DMS 273 (cell line): ENCODE results near the gene ATAD2B.
"Not testable (repeated sequence)": the region's sequence is repeated elsewhere in the genome, so short reads cannot be mapped to it uniquely, and the experiment has no call there.

ENCODE experiments used
- DNase-seq: peaks from one replicate; lab custom pipeline; 2025; ENCODE audit not compliant: unreplicated experiment; lab: John Stamatoyannopoulos, UW

ATAD2B gene

DNA sequence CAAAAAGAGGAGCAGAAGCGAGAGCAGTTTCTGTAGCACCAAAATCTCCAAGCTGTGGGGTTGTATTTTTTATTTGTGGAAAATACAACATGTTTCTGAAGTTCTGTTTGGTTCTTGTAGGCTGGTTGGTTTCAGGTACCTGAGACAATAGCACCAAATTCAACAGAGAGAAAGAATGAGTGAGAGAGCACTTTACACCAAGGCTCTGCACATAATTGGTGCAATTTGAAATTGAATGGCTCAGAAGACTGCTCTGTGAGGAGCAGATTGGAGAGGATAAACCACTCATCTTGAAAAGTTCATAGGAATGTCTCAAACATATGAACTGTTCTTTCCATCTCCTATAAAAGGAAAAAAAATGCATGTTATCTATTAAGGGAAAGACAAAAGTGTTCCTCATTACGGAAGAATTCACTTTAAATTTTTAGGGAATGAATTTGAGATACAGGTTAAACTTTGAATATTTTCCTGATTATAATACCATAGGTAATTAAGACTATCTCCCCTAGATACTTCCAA, 175.1 kb downstream of the ATAD2B start:
- no peak for DNase-seq

DNA sequence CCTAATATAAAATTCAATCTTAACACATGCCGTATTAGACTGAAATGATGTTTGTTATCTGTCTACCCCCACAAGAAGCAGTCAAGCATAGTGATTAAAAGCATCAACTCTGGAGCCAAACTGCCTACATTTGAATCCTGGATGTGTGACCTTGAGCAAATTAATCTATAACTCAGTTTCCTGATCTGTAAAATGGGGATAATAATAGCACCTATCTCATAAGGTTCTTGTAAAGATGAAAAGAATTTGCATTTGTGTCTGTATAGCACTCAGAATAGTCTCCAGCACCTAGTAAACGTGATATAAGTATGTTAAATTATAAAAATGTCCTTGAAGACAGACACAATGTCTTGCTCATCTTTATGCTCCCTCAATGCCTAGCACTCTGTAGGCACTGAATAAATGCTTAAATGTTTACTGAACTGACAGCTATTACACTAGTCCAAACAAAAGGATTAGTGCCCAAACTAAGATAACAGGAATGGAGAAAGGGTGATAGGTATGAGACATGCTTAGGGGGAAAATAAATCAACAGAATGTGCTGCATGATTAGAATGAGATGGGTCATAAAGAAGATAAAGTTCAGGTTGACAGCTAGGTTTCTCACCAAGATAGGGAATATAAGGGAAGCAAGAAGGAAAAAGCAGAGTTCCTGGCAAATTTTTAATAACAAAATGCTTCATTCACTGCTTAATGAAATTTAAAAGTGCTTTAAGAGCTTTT, 180.6 kb downstream of the ATAD2B start:
- no peak for DNase-seq

DNA sequence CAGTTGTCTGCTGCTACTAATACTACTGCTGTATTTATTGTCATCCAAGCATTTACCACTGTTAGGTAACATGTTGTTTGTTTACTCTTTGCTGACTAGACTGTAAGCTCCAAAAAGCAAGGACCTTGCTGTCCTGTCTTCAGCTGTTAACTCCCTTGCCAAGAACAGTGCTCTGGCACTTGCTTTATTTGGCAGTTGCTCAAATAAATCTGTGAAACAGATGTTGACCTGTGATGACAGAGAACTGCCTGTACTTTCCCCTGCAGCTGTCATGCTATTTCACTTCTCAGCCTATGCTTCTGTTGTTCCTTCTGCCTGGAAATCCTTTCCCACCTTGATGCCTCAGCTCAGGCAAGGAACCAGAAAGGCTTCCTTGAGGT, 181.2 kb downstream of the ATAD2B start:
- peak; percentile 97 for DNase-seq

DNA sequence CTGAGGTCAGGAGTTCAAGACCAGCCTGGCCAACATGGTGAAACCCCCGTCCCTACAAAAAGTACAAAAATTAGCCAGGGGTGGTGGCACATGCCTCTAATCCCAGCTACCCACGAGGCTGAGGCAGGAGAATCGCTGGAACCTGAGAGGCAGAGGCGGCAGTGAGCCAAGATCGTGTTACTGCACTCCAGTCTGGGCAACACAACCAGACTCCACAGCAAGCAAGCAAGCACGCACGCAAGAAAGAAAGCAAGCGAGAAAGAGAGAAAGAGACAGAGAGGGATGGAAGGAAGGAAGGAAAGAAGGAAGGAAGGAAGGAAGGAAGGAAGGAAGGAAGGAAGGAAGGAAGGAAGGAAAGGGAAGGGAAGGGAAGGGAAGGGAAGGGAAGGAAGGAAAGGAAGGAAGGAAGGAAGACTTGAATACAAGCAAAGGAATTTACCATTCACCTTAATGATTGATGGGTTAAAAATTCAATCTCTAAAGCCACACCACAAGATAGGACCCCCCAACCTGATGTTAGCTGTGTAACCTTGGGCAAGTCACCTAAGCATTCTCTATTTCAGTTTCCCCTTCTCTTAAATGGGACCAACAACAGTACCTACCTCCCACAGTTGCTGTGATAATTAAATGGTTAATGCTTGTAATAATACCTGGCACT, 181.7 kb downstream of the ATAD2B start:
- peak; percentile 70 for DNase-seq

DNA sequence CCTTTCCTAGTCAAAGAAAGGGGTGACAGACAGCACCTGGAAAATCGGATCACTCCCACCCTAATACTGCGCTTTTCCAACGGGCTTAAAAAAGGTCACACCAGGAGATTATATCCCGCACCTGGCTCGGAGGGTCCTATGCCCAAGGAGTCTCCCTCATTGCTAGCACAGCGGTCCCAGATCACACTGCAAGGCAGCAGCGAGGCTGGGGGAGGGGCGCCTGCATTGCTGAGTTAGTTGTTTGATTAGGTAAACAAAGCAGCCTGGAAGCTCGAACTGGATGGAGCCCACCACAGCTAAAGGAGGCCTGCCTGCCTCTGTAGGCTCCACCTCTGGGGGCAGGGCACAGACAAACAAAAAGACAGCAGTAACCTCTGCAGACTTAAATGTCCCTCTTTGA, 190.1 kb downstream of the ATAD2B start:
- not testable (repeated sequence) for DNase-seq

DNA sequence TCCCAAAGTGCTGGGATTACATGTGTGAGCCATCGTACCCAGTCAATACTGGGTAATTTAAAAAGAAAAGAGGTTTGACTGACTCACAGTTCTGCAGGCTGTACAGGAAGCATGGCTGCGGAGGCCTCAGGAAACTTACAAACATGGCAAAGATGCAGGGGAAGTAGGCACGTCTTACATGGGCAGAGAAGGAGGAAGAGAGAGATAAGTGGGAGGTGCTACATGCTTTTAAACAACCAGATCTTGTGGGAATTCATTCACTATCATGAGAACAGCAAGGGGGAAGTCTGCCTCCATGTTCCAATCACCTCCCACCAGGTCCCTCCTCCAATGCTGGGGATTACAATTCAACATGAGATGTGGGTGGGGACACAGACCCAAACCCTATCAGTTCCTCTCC, 192.5 kb downstream of the ATAD2B start:
- DNase-seq = no peak

DNA sequence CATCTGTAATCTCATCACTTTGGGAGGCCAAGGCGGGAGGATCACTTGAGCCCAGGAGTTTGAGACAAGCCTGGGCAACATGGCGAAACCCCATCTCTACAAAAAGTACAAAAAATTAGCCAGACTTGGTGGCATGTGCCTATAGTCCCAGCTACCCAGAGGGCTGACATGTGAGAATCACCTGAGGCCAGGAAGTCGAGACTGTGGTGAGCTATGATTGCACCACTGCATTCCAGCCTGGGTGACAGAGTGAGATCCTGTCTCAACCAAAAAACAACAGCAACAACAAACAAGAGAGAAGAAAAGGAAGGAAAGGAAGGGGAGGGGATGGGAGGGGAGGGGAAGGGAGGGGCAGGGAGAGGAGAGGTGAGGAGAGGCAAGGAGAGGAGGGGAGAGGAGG, 203.9 kb downstream of the ATAD2B start:
- not testable (repeated sequence) for DNase-seq

DNA sequence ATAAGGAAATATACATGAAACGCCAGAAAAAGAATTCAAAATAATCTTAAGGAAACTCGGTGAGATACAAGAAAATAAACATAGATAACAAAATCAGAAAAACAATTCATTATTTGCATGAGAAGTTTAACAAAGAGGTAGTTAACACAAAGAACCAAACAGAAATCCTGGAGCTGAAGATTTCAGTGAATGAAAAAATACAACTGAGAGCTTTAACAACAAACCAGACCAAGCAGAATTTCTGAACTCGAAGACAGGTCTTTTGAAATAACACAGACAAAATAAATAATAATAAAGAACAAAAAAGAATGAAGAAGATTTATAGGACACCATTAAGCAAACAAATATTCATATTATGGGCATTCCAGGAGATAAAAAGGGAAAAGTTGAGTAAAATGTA, 204.7 kb downstream of the ATAD2B start:
- DNase-seq = no peak

DNA sequence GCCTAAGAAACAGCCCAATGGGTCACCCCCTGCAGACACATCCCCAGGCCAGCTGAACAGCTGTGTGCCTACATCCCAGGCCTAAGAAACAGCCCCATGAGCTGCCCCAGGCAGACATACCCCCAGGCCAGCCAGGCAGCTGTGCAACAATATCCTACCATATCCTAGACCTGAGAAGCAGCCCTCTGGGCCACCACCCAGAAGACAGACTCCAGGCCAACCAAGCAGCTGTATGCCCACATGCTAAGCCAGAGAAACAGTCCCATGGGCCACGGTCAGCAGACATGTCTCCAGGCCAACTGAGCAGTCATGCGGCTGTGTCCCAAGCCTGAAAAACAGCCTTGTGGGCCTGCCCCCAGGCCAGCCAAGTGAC, 205.5 kb downstream of the ATAD2B start:
- DNase-seq = no peak

DNA sequence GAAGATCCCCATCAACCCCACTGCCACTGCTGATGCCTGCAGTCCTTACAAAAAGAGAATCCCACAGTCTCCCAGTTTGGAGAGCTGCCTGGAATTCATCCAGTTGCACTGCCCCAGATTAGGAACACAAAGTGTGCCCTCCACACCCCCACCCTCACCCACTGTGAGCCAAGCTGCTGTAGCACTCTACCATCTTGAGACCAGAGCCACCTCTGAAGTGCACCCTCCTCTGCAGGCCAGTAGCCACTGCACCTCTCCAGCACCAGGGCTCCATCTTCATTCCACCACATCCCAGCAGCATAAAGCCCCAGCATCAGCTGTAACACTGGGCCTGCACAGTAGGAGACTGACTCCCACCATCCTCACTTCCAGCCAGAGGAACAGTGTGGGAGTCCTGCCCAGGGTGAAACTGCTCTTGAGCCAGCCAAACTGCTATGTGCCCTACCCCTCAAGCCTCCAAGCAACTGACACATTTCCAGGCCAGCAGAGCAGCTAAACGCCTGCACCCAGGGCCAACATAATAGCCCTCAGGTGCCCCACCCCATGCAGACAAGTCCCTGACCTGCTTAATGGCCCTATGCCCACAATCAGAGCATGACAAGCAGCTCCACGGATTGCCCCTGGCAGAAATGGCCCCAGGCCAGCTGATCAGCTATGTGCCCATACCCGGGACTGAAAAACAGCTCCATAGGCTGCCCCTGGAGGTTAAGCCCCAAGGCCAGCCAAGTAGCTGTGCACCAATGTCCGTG, 206.0 kb downstream of the ATAD2B start:
- DNase-seq = no peak

DNA sequence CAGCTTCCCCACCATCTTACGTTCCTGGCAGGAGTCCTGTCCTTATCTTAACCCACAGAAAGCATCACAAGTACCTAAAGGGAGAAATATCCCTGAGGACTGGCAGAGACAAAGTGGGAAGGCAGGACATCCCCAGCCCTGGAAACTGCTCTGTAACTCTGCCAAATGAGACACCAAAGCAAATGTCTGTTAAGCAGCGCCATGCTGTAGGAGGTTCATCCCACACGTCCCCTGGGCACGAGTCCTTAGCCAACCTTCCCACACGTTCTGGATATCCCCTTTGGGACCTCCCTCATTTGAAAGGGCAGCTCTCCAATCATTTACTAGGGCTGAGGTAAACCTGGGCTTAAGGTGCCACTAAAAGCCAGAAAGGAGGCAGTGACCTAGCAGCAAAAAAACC, 207.2 kb downstream of the ATAD2B start:
- DNase-seq = no peak

DNA sequence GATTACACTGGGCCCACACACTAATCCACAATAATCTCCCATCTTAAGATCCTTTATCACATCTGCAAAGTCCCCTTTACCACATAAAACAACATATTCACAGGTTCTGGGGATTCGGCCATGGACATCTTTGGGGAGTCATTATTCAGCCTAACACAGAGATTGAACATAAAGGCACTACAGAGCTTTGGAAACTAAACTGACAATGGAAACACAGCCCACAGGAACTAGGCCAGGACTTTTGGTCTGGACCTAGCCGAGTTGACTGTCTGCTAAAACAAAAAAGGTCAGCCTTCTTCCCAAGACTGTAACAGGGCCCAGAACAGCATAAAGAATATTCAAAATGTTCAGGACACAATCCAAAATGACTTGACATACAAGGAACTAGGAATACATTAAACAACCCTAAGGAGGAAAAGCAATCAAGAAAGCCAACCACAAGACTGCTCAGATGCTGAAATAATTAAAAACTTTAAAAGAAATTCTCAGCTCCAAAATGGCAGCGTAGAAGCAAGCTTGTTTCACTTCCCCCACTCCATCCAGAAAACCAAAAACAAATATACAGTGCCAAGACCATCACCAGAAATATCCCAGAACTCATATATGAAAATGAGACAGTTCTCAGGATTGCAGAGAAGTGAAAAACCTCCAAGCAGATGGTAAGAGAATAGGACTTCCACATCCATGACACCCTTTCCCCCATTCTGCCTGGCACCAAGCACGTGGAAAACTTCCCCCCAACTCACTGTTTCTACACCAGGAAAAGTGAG, 207.8 kb downstream of the ATAD2B start:
- no peak for DNase-seq

DNA sequence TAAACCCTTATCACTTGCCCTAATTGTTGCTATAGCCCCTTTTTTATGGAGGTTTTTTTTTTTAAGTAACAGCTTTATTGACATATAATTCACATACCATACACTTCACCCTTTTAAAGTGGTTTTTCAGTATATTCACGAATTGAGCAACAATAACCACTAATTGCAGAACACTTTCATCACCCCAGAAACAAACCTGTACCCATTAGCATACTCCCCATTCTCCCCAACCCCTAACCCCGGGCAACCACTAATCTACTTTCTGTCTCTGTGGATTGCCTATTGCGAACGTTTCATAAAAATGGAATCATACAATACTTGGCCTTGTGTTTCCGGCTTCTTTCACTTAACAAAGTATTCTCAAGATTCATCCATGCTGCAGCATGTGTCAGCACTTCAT, 213.6 kb downstream of the ATAD2B start:
- DNase-seq = no peak

DNA sequence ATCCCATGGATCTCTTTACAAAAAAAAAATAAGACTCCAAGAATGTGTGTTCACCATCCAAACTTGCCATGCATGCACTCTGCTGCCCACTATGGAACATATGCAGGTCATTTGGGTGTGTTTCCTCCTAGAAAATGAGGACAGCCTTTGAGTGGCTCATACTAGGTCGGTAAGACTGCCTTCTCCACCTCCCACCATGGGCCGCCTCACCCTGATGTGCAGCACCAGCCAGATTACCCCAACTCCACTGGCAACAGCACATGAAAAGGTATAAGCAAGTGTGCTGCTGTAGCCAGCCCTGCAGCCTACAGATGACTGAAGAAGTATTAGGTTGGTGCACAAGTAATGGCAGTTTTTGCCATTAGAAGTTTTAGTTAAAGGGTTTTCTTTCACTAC, 214.2 kb downstream of the ATAD2B start:
- no peak for DNase-seq

DNA sequence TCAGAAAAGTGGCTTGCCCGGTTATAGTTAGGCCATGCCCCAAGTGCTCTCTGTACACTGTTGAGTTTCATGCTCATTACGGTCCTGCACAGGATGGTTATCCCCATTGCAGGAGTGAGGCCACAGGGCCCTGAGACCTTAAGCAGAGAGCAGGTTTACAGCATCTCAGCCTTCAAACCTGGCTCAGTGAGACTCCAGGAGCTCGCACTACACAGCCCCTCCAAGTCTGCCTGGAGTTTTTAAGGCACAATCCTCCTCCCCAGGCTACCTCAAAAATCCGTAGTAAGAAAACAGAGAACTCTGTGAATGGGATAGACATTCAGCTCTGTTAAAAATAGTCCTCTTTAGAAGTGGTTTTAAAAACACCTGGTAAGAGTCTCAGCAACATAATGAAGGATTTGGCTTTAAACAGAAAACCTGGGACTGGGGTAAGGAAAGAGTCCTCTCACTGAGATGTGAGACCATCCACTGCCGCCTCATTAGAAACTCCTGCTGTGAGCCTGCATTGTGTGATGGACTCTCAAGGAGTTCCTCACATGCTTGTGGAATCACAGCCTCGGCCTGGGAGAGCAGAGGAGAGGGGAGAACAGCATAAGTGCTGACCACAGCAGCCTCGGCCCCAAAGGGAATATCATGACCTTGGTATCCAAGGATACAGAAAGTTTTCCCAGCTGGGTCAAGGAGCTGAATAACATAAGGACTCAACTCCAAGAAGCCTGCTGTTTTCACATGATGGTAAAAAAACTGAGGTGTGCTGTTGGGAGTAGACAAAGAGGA, 214.8 kb downstream of the ATAD2B start:
- no peak for DNase-seq

DNA sequence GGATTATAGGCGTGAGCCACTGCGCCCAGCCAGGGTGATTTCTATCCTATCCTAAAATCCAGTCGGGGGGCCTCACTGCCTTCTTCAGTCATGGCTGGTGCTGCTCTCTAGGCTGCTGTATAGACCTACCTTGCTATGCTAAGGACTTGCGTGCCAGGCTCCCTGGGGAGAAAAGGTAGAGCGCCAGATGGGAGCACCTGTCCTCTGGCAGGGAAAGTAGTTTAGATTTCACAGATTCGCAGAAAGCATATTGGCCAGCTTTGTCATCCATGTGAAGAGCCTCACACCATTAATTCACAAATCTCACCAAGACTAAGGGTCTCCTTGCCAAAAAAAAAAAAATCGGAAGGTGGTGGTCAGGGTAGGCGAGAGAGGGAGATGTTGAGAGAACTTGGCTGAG, 217.6 kb downstream of the ATAD2B start:
- no peak for DNase-seq

DNA sequence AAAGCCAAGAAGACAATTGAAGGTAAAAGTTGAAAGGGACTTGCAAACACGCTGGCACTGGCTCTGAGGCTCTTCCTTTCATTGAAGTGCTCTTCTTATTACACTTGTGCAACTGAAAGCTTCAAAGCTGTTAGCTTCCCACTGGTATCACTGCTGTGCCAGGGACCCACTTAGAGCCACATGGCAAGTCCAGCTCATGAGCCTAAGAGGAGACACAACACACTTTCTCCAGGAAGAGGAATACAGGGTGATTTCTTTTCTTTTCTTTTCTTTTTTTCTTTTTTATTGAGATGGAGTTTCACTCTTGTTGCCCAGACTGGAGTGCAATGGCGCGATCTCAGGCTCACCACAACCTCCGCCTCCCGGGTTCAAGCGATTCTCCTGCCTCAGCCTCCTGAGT, 218.2 kb downstream of the ATAD2B start:
- DNase-seq = no peak

DNA sequence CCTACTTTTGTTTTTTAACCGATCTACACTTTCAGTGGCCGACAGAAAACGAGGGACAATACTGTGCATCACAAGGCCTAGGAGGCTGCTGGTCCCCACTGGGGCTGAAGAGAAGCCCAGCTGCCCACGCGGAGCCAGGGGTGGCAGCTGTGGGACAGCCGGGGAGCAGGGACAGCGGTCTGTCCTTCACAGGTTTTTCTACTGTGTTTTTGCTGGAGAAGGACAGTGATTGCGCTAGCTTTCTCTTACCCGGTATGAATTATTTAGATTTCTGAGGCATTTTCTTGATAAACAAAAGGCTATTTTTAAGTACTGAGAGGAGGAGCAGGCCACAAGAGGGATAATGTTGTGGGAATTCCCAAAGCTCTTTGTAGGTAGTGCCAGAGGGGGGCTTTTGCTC, 219.8 kb downstream of the ATAD2B start:
- no peak for DNase-seq

DNA sequence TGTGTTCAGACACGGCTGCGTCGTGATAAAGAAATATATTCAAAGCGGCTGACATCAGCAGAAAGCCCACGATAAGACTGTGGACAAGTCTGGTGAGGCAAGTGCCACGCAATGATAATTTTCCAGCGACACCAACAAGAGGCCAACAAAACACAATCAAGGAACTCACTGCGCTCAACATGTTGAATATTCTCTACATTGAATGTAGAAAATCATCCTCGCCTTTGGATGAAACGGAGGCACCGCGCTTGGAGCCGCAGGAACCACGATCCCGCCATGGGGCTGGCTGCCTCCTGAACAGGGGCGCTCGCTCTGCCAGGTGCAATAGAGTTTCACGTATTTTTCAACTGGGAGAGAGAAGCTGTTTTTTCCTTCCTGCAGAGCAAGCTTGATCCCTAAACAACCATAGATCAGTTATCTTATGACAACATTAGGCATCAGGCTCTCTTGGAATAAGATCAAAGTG, 220.3 kb downstream of the ATAD2B start:
- DNase-seq = no peak
